ENCODE measurements around the gene CCN6. TPM values are rescaled to one million over a fixed set of nuclear protein-coding genes. Genes with fewer than 3 reads are reported as not detected.
A peak's percentile ranks its signal among the peaks of the same experiment; 100 is the strongest.
"Not testable (repeated sequence)": the region's sequence is repeated elsewhere in the genome, so short reads cannot be mapped to it uniquely, and the experiment has no call there.

Gene CCN6
- total RNA-seq, 1 donor from 2014 or later: 0.18 TPM

DNA sequence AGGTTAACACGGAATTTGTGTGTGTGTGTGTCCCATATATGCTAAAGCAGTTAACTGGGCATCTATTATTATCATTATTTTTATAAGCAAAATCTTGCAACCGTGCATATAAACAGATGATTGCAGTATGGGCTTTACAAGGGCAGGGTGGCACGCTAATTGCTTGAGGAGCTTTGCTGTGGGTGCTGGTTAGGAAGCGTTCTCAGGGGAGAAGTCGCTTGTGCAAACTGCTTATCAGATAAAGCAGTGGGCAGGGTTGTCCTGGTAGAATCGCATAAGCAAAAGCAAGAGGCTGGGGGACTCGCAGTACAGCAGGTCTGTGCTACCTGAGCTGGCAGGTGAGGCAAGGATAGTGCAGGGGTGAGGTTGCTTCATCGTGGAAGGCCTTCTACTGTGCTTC, 9.7 kb upstream of the CCN6 start:
- ATAC-seq (no peak), DNase-seq (ENCODE audit: low spot score) (no peak)
- intact Hi-C loops (cut with DNase I): loop anchor here (5.0 to 10.0 kb wide), 2 partner anchors 47 to 339 kb away; no protein-coding TSS in a partner anchor

DNA sequence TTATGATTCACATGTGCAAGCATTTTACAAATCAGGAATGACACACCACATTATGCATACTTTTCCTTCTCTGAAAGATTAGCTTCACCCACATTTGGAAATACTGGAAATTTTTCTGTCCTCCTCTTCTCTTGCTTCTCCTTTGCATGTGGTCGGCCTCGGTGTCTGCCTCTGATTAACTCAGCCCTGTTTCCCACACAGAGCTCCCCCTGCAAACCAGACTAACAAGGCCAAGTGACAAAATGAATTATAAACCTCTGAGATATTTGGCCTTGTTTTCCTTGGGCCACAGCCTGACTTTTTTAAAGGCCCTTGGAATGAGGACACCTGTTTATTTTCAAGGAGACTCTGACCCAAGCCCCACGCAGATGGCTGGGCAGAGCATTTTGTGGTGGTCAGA, 9.0 kb upstream of the CCN6 start:
- ATAC-seq (no peak), DNase-seq (ENCODE audit: low spot score) (no peak)
- intact Hi-C loops (cut with DNase I): loop anchor here (5.0 to 10.0 kb wide), 2 partner anchors 48 to 340 kb away; no protein-coding TSS in a partner anchor

- not testable (repeated sequence) for ATAC-seq; DNase-seq (ENCODE audit: low spot score)
- intact Hi-C loops (cut with DNase I): loop anchor here (10.0 kb wide), 1 partner anchor 343 kb away; no protein-coding TSS in a partner anchor
Measured at GRCh38 chr6:112047523-112047922, 6.4 kb upstream of the CCN6 start.

DNA sequence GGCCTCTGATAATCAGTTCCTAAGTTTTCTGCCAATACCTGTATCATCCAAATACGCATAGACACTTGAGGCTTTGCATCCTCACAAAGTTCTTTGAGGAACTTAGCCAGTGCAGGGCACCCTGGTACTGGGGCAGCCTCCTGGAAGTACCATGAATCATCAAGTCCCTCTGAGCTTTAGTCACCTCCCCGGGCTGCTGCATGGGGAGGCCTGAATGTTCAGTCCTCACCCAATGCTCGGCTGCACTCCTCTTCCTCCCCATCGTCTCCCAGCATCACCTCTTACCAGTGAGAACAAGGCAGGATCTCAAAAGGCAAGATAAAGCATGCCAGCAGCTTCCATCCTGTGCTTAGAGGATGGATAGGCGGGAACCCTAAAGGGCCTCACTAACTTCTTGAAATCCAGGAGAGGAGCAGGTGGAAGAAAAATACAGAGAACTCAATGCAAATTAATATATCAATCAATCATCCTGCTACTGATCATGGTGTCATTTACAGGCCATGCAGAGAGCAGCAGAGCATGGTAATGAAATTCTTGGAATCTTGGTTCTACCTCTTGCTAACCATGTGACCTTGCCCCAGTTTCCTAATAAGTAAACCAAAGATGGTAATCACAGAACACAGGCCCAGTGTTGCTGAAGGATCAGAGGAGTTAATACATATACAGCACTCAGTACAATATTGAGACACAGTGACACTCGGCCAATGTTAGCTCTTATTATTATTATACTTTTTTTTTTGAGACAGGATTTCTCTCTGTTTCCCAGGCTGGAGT, 4.7 kb upstream of the CCN6 start:
- intact Hi-C loops (cut with DNase I): loop anchor here (10.0 kb wide), 1 partner anchor 344 kb away; no protein-coding TSS in a partner anchor
- ATAC-seq (no peak), DNase-seq (ENCODE audit: low spot score) (no peak)

DNA sequence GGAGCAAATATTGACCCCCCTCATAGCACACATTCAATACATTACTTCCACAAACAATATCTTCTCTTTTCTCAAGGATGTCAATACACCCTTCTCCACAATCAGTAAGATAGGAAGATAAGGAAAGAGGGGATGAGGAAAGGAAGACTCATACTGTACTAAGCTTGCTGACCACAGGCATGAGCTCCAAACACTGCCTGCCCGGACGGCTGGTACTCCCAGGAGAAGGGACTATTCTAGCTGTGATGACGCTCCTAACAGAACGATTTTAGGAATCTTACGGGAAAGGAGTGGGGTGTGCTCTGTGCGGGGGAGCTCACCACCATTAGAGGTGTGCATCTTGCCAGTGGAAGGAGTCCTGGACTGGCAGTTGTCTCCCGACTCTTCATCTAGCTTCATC, 3.9 kb upstream of the CCN6 start:
- intact Hi-C loops (cut with DNase I): loop anchor here (10.0 kb wide), 1 partner anchor 345 kb away; no protein-coding TSS in a partner anchor
- no peak for ATAC-seq
- no peak for DNase-seq (ENCODE audit: low spot score)

GRCh38 chr6:112050429-112050828, 3.5 kb upstream of the CCN6 start:
- intact Hi-C loops (cut with DNase I): no loop called here
- ATAC-seq: no peak

GRCh38 chr6:112051251-112051740, 2.6 kb upstream of the CCN6 start:
- ATAC-seq; intact Hi-C loops (cut with DNase I); DNase-seq (ENCODE audit: low spot score): not testable (repeated sequence)

More at GRCh38 chr6:112050429-112050828, 3.5 kb upstream of the CCN6 start:
- DNase-seq (ENCODE audit: low spot score): no peak

DNA sequence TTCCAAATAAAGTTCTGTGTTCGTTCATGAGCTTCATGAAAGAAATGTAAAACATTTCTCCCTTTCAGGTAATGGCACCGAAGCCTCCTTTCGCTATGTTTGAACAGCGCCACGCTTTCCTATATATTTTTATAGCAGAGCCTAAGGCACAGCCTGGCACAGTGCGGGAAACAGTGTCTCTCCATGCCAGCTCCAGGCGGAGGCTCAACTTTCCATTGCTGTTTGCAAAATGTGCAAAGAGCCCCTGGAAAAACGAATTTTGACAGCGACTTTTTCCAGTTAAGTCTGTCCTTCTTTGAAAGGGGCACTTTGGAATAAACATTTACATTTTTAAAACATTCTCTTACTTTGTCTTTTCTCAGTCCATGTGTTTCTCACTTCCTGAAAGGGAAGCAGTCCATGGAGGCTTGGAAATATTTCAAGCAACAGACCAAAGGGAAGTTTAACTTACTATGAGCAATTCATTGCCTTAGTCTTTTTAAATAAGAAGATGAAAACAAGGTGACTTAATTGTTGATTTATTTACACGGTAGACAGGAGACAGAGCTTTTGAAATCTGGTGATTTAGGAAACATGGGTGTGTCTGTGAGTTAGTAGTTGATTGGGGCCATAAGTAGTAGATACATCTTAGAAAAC, 769 bp downstream of the CCN6 start:
- intact Hi-C loops (cut with DNase I): no loop called here
- DNase-seq (ENCODE audit: low spot score) (no peak), ATAC-seq (no peak)

GRCh38 chr6:112058243-112059032, 4.5 kb downstream of the CCN6 start:
- no peak for ATAC-seq
- DNase-seq (ENCODE audit: low spot score): no peak
- intact Hi-C loops (cut with DNase I): no loop called here

GRCh38 chr6:112061605-112062004, 7.7 kb downstream of the CCN6 start:
- ATAC-seq: no peak
- DNase-seq (ENCODE audit: low spot score): no peak
- intact Hi-C loops (cut with DNase I): no loop called here

- intact Hi-C loops (cut with DNase I): no loop called here
- no peak for DNase-seq (ENCODE audit: low spot score)
- ATAC-seq: no peak
Measured at GRCh38 chr6:112062966-112063365, 9.1 kb downstream of the CCN6 start.

- ATAC-seq (no peak), DNase-seq (ENCODE audit: low spot score) (no peak)
- intact Hi-C loops (cut with DNase I): no loop called here
Measured at GRCh38 chr6:112065426-112065986, 11.6 kb downstream of the CCN6 start.

GRCh38 chr6:112066606-112067005, 12.7 kb downstream of the CCN6 start:
- ATAC-seq: no peak
- intact Hi-C loops (cut with DNase I): no loop called here

GRCh38 chr6:112081569-112081968, 27.7 kb downstream of the CCN6 start:
- intact Hi-C loops (cut with DNase I): no loop called here
- ATAC-seq: no peak
- DNase-seq (ENCODE audit: low spot score): no peak

More at GRCh38 chr6:112066606-112067005, 12.7 kb downstream of the CCN6 start:
- DNase-seq (ENCODE audit: low spot score): no peak

- DNase-seq (ENCODE audit: low spot score) (no peak), ATAC-seq (no peak)
- intact Hi-C loops (cut with DNase I): no loop called here
Measured at GRCh38 chr6:112085286-112086065, 31.6 kb downstream of the CCN6 start.

GRCh38 chr6:112086744-112087135, 32.8 kb downstream of the CCN6 start:
- peak; percentile 73 for ATAC-seq
- no peak for DNase-seq (ENCODE audit: low spot score)
- intact Hi-C loops (cut with DNase I): no loop called here

DNA sequence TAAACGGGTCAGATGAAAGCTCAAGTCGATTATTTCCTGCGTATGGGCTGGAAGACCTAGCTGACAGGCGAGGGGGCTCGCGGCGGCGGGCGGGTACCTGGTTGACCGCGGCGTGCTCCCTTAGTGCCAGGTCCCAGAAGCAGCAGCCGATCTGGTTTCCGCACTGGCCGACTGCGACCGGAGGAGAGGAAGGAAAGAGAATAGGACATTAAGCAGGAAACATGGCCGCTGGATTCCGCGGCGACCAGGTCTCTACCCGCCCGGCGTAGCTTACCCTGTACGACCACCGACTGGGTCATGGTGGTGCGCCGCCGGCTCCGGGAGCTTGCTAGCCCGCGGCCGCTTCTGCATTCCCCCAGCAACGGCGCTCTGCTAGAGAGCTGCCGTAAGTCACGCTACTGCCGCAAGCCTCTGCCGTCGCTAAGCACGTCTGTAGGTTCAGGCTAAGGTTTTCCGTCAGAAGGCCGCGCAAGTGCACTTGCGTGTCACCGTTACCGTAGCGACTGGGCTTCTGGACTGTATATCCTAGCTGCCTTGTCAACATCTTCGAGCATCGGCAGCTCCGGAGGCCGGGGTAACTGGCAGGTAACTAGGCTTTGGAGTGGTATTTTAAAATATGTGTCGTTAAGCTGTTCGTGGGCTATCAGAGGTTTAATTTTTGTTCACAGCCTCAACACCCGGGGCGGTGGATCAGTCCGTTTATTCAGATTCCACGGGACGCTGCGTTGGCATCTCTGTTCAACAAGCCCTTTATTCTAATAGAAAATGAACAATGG, 33.4 kb downstream of the CCN6 start, which contains the start of the genes FAM229B and TUBE1:
Gene FAM229B (plus strand): TSS at position 456 of the 776 bp plus-strand sequence. CDS start 11,693 bp downstream, outside the sequence.
Gene TUBE1 (minus strand): TSS at position 347 of the 776 bp plus-strand sequence. CDS start 48 bp downstream, at position 299.
- peak; percentile 98 for ATAC-seq
- peak; percentile 93 for DNase-seq (ENCODE audit: low spot score)
- intact Hi-C loops (cut with DNase I): no loop called here
